AG09319 (cell line): ENCODE measurements around the gene C11orf16.

Experiments used
- DNase-seq: peaks from one replicate; pipeline ENCODE4 v3.0.0-alpha.2; 2010; ENCODE audit warnings: low read depth; ENCODE audit errors: extremely low read depth
- CTCF ChIP-seq: IDR thresholded peaks from 2 replicates; pipeline ENCODE4 v1.5.1; 2011; ENCODE audit warnings: low read depth, mild to moderate bottlenecking, inconsistent platforms, low read length, moderate library complexity

C11orf16 gene

GRCh38 chr11:8925711-8926110, 7.0 kb downstream of the C11orf16 start:
- DNase-seq = no peak
- TF ChIP-seq CTCF = no peak

GRCh38 chr11:8922691-8923090, 10.1 kb downstream of the C11orf16 start:
- no peak for DNase-seq
- no peak for TF ChIP-seq CTCF

GRCh38 chr11:8917157-8917825, 15.5 kb downstream of the C11orf16 start:
- TF ChIP-seq CTCF = no peak
- DNase-seq = peak; percentile 73

GRCh38 chr11:8914661-8915018, 18.1 kb downstream of the C11orf16 start:
- no peak for TF ChIP-seq CTCF
- no peak for DNase-seq

- DNase-seq = no peak
- peak; percentile 65 for TF ChIP-seq CTCF
These were observed 18.6 kb downstream of the C11orf16 start for GRCh38 chr11:8913961-8914660.

- TF ChIP-seq CTCF = no peak
These were observed 21.5 kb downstream of the C11orf16 start, which contains the start of gene AKIP1 for GRCh38 chr11:8911029-8911823. Gene AKIP1 (plus strand): TSS chr11:8911189. CDS start chr11:8911450, 261 bp downstream.

GRCh38 chr11:8910649-8911026, 22.1 kb downstream of the C11orf16 start:
- TF ChIP-seq CTCF = no peak
- DNase-seq = no peak

More at GRCh38 chr11:8911029-8911823, 21.5 kb downstream of the C11orf16 start, which contains the start of gene AKIP1:
- DNase-seq = peak; percentile 85
